Neuron (in vitro differentiated cells): Measurements from ENCODE around the gene SCUBE3.
A peak's percentile ranks its signal among the peaks of the same experiment; 100 is the strongest.

ENCODE experiments used
- H2AFZ ChIP-seq: one replicate; pipeline ENCODE4 v1.6.1; 2013; ENCODE audit warnings: low read depth, mild to moderate bottlenecking, inconsistent platforms, low read length, moderate library complexity
- H3K27me3 ChIP-seq: one replicate; pipeline ENCODE4 v1.6.1; 2013; ENCODE audit warnings: low read length; ENCODE audit not compliant: insufficient read depth
- H3K36me3 ChIP-seq: one replicate; pipeline ENCODE4 v1.6.1; 2013; ENCODE audit warnings: low read length; ENCODE audit not compliant: insufficient read depth
- H3K4me1 ChIP-seq: one replicate; pipeline ENCODE4 v1.6.1; 2013; ENCODE audit warnings: low read length; ENCODE audit not compliant: insufficient read depth
- H3K4me3 ChIP-seq: 2 replicates; pipeline ENCODE4 v1.5.1; 2013; ENCODE audit warnings: mild to moderate bottlenecking, low read length, moderate library complexity
- H3K9me3 ChIP-seq: one replicate; pipeline ENCODE4 v1.6.1; 2013; ENCODE audit warnings: low read length

SCUBE3 gene

GRCh38 chr6:35259948-35260590, 46.3 kb downstream of the SCUBE3 start:
- Histone ChIP-seq H3K27me3 (no peaks in the 10 kb centered on the region), H3K9me3 (no peaks in the 10 kb centered on the region), H3K4me1 (peaks cover 15% of the 10 kb centered on the region), H3K36me3 (no peaks in the 10 kb centered on the region), H3K4me3 (peak overlapping the region; percentile 63), H2AFZ (peak overlapping the region; percentile 56)

- Histone ChIP-seq H3K4me3 (peak overlapping the region; percentile 63), H3K36me3 (no peaks in the 10 kb centered on the region), H3K27me3 (no peaks in the 10 kb centered on the region), H2AFZ (no peak overlapping the region), H3K9me3 (no peaks in the 10 kb centered on the region), H3K4me1 (peaks cover 13% of the 10 kb centered on the region)
These were observed 47.1 kb downstream of the SCUBE3 start for GRCh38 chr6:35260591-35261570.

GRCh38 chr6:35262596-35262995, 48.8 kb downstream of the SCUBE3 start:
- Histone ChIP-seq H3K27me3 (no peaks in the 10 kb centered on the region), H3K9me3 (no peaks in the 10 kb centered on the region), H3K4me1 (peaks cover 13% of the 10 kb centered on the region), H2AFZ (no peak overlapping the region), H3K4me3 (no peak overlapping the region), H3K36me3 (no peaks in the 10 kb centered on the region)

- H3K4me1 ChIP-seq = peaks cover 10% of the 10 kb centered on the region
These were observed 51.0 kb downstream of the SCUBE3 start for GRCh38 chr6:35264550-35265274.

GRCh38 chr6:35265523-35265922, 51.8 kb downstream of the SCUBE3 start:
- Histone ChIP-seq H2AFZ (no peak overlapping the region), H3K27me3 (no peaks in the 10 kb centered on the region), H3K4me1 (peaks cover 4% of the 10 kb centered on the region), H3K36me3 (no peaks in the 10 kb centered on the region), H3K4me3 (no peak overlapping the region), H3K9me3 (no peaks in the 10 kb centered on the region)

More at GRCh38 chr6:35264550-35265274, 51.0 kb downstream of the SCUBE3 start:
- Histone ChIP-seq H2AFZ (no peak overlapping the region), H3K4me3 (no peak overlapping the region), H3K27me3 (no peaks in the 10 kb centered on the region), H3K9me3 (no peaks in the 10 kb centered on the region), H3K36me3 (no peaks in the 10 kb centered on the region)

GRCh38 chr6:35267446-35267845, 53.7 kb downstream of the SCUBE3 start:
- H3K27me3 ChIP-seq = no peaks in the 10 kb centered on the region
- no peaks in the 10 kb centered on the region for H3K9me3 ChIP-seq
- no peak overlapping the region for H2AFZ ChIP-seq
- peaks cover 3% of the 10 kb centered on the region for H3K36me3 ChIP-seq
- H3K4me1 ChIP-seq = no peaks in the 10 kb centered on the region
- H3K4me3 ChIP-seq = no peak overlapping the region

GRCh38 chr6:35267897-35268296, 54.1 kb downstream of the SCUBE3 start:
- H3K9me3 ChIP-seq = no peaks in the 10 kb centered on the region

GRCh38 chr6:35272005-35272404, 58.2 kb downstream of the SCUBE3 start:
- Histone ChIP-seq H3K9me3 (no peaks in the 10 kb centered on the region), H3K36me3 (peaks cover 6% of the 10 kb centered on the region), H3K4me1 (no peaks in the 10 kb centered on the region), H3K27me3 (no peaks in the 10 kb centered on the region), H3K4me3 (no peak overlapping the region), H2AFZ (no peak overlapping the region)

More at GRCh38 chr6:35267897-35268296, 54.1 kb downstream of the SCUBE3 start:
- Histone ChIP-seq H2AFZ (no peak overlapping the region), H3K4me3 (no peak overlapping the region), H3K27me3 (no peaks in the 10 kb centered on the region), H3K36me3 (peaks cover 6% of the 10 kb centered on the region), H3K4me1 (no peaks in the 10 kb centered on the region)

- no peak overlapping the region for H3K4me3 ChIP-seq
- no peaks in the 10 kb centered on the region for H3K4me1 ChIP-seq
- H3K27me3 ChIP-seq = no peaks in the 10 kb centered on the region
- H3K9me3 ChIP-seq = no peaks in the 10 kb centered on the region
- peaks cover 6% of the 10 kb centered on the region for H3K36me3 ChIP-seq
- no peak overlapping the region for H2AFZ ChIP-seq
These were observed 60.2 kb downstream of the SCUBE3 start for GRCh38 chr6:35273822-35274559.

GRCh38 chr6:35275744-35276260, 62.0 kb downstream of the SCUBE3 start:
- no peak overlapping the region for H3K4me3 ChIP-seq
- no peaks in the 10 kb centered on the region for H3K4me1 ChIP-seq
- no peaks in the 10 kb centered on the region for H3K27me3 ChIP-seq
- H3K9me3 ChIP-seq = no peaks in the 10 kb centered on the region
- H3K36me3 ChIP-seq = peaks cover 9% of the 10 kb centered on the region
- no peak overlapping the region for H2AFZ ChIP-seq

GRCh38 chr6:35278708-35279107, 65.0 kb downstream of the SCUBE3 start:
- H2AFZ ChIP-seq = no peak overlapping the region
- H3K36me3 ChIP-seq = peaks cover 30% of the 10 kb centered on the region
- no peaks in the 10 kb centered on the region for H3K27me3 ChIP-seq
- no peaks in the 10 kb centered on the region for H3K4me1 ChIP-seq
- no peak overlapping the region for H3K4me3 ChIP-seq
- no peaks in the 10 kb centered on the region for H3K9me3 ChIP-seq

- Histone ChIP-seq H3K27me3 (no peaks in the 10 kb centered on the region), H3K4me1 (no peaks in the 10 kb centered on the region), H3K4me3 (no peak overlapping the region), H3K9me3 (no peaks in the 10 kb centered on the region), H3K36me3 (peaks cover 41% of the 10 kb centered on the region), H2AFZ (no peak overlapping the region)
These were observed 67.1 kb downstream of the SCUBE3 start for GRCh38 chr6:35280903-35281302.
